GM19455 (cell line): ENCODE measurements around the gene CFAP99.

Source experiments
- ATAC-seq: cut with Tn5 transposase; IDR thresholded peaks from one replicate; pipeline ENCODE4 v1.9.1; 2021; ENCODE audit not compliant: unreplicated experiment

The CFAP99 gene

DNA sequence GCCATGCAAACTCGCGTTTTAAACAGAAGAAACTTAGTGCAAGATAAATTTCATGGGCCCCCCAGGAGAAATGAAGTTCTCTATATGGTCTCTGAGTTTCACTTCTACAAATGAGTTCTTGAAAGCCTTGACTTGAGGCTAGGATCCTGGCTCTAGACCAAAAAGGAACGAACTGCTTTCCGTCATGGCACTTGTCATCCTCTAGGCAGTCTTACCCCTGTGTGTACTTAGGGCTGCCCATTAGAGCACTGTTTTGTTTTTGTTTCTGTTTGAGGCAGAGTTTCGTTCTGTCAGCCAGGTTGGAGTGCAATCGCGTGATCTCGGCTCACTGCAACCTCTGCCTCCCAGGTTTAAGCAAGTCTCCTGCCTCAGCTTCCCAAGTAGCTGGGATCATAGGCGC lies 79.2 kb downstream of the CFAP99 start:
- peak; percentile 86 for ATAC-seq

DNA sequence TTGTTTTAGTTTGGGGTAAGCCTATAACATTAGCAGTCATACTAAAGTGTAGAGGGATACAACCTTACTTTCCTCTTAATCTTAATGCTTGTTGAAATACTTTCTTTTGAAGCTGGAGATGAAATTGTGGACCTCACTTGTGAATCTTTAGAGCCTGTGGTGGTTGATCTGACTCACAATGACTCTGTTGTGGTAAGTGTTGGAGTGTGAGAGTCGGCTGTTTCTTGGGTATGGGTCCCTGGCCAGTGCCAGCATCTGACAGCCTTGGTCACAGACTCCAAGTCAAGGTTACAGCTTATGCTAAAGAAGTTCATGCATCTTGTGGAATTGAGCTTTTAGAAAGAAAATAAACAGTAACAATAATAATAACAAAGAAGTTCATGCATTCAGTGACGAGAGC lies 81.8 kb downstream of the CFAP99 start:
- ATAC-seq: no peak

DNA sequence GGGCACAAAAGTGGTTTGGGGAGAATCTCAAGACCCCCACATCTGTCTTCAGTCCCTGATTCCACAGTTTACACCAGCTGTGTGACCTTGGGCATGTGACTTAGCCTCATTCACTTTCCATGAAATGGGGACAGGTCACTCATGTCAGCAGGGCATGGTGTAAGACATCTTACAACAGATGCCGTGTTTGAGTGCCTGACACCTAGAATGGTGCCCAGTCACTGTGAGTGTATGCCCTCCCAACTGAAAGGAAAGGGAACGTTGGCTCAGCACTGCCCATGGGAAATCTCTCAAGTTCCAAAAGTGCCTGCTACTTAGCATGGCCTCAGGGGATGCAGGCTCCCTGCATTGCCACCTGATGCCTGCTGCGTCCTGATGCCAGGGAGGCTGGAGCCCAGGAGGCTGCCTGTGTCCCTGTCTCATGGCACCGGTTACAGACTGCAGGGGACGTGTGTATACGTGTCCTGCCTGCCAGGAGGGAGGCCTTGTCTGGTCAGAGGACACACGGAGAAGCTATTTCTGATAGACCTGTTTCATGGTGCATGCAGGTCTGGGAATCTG lies 82.4 kb downstream of the CFAP99 start:
- no peak for ATAC-seq

DNA sequence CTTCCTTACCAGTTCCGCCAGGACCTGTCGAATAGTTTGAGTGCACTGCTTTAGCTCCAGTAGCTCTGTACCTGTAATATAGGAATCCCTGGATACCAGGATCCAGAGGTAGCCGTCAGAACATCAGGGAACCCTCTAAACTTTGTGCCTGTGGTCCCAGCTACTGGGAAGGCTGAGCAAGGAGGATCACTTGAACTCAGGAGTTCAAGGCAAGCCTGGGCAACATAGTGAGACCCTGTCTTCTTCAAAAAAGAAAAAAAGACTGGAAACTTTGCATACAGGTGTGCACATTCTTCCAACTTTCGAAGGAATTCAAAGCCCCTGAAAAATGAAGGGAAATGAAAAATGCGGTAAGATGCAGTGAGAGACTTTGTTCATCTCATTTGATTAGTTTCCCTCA lies 85.1 kb downstream of the CFAP99 start:
- no peak for ATAC-seq

DNA sequence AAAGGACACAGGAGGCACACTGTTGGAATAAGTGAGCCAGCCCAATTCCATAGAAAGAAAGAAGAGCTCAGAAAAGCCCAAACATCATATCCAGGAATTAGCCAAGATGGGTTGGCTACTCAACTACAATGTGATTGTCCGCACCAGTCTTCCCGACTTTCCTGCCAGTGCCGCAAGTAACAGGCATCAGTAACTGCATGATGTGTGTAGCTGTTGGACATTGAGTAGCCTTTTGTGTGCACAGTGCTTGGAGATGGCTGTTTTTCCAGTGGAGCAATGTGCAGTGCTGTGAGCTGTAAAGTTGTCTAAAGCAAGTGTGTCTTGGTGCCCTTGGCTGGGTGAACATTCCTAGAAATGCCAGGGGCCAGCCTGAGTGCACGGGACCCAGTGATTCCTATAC lies 88.5 kb downstream of the CFAP99 start:
- no peak for ATAC-seq

DNA sequence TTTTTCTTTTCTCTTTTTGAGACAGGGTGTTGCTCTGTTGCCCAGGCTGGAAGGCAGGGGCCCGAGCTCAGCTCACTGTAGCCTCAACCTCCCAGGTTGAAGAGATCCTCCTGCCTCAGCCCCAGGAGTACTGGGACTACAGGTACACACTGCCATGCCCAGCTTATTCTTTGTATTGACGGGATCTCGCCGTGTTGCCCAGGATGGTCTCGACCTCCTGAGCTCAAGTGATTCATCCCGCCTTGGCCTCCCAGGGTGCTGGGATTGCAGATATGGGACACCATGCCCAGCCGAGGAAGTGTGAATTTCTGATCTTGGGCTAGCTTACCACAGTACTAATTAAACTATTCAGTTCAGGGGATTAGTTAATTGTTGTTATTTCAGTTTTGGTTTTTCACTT lies 89.1 kb downstream of the CFAP99 start:
- ATAC-seq: no peak

DNA sequence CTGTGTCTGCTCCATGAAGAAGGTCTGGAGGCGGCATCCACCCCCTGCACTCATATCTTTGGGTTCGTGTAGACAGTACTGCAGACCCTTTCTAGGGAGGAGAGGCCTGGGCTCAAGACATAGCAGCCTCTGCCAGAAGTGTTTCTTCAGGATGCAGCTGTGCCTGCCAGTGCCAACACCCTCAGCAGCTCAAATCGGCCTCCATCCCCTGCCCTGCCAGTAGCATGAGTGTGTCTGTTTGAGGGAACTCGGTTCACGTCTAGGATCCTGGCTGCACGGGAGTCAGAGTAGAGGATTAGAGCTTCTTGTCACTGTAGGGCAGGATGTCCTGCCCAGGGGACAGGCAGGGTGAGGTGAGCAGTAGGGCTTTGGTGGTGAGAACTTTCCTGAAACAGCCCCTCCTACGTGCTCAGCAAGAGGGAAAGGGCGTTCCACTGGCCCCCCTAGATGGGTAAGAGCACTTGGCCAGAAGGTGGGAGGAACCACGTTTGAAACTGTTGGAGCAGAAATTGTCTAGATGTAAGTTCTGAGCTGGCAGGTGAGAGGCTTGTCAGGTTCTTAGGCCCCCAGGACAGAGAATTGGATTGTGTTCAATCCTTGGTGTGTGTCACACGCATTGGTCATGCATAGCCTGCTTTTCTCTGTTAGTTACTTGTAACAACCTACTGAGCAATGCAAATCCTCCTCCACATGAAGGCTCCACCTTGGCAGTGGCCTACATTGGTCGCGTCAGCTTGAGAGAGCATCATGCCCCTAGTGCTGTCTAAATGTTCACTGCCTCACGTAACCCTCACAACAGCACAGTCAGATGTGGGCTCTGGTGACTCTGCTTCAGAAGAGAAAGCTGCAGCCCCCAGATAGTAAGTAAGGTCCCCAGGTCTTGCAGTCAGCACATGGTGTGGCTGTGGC lies 91.8 kb downstream of the CFAP99 start:
- no peak for ATAC-seq

DNA sequence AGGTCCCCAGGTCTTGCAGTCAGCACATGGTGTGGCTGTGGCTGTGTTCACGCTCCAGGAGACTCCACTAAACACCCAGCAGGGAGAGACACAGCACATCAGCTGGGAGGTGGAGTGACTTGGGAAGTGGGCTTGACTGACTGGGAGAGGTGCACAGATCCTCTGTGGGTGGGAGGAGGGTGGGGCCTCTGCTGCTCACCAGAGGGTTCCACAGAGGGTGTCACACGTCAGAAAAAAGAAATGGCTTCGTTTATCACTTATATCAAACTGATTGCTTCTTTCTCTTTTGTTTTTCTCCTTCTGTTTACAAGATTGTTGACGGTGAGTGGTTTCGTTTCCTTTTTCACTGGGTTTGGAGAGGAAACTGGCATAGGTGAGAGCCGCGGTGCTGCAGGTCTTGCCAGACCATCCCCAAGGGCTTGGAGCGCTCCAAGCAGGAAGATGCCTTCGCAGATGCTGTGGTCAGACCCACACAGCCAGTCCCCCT lies 92.9 kb downstream of the CFAP99 start:
- ATAC-seq: no peak
